ENCODE results near the gene SUSD3. TPM values are rescaled to one million over a fixed set of nuclear protein-coding genes. Genes with fewer than 3 reads are reported as not detected.

The SUSD3 gene
- total RNA-seq, 2 donors from 2014 or later, result 7.0 to 21.4 TPM

DNA sequence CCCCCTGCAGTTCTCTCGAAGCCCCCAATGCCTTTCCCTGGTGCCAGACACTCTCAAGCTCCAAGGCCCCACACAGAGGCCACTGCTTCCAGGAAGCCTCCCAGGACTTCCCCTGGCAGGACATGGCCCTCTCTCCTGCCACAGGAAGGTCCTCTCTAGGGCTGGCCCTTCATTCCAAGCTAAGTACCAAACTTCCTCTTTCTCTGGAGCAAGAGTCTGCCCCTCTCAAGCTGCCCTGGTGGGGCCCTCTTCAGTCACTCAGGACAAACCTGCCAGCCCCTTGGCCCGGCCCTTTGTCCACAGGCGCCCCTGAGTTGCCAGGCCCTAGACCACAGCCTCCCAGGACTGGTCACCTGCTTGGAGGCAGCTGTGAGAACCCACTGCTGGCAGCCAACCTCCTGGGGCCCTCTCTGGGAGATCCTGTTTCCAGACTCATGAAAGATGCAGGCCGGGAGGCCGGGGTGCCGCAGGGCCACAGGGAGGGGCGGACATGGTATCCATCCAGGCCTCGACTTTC is 69.0 kb downstream of the SUSD3 start:
- ATAC-seq (ENCODE audit: insufficient number of reproducible peaks, low FRiP score, low read depth), result no peak
- peaks cover 64 to 69% of the 10 kb centered on the region in 2 donors for H3K4me1 ChIP-seq (ENCODE audit: control insufficient read depth in 1 of 2, low read depth in 2 of 2)
- H3K36me3 ChIP-seq, result peaks cover 33% of the 10 kb centered on the region
- no peaks in the 10 kb centered on the region for H3K9me3 ChIP-seq
- peak; percentile 1 for DNase-seq (ENCODE audit: low spot score)
- peak overlapping the region; percentile 24 for H3K4me3 ChIP-seq
- H3K27me3 ChIP-seq (replicated peaks; ENCODE audit: insufficient read depth), result no peaks in the 10 kb centered on the region
- TF ChIP-seq, protein P1, sequence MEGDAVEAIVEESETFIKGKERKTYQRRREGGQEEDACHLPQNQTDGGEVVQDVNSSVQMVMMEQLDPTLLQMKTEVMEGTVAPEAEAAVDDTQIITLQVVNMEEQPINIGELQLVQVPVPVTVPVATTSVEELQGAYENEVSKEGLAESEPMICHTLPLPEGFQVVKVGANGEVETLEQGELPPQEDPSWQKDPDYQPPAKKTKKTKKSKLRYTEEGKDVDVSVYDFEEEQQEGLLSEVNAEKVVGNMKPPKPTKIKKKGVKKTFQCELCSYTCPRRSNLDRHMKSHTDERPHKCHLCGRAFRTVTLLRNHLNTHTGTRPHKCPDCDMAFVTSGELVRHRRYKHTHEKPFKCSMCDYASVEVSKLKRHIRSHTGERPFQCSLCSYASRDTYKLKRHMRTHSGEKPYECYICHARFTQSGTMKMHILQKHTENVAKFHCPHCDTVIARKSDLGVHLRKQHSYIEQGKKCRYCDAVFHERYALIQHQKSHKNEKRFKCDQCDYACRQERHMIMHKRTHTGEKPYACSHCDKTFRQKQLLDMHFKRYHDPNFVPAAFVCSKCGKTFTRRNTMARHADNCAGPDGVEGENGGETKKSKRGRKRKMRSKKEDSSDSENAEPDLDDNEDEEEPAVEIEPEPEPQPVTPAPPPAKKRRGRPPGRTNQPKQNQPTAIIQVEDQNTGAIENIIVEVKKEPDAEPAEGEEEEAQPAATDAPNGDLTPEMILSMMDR (IDR thresholded peaks at IDR 0.05), result no peak
- H3K27ac ChIP-seq, result peak overlapping the region; percentile 72 to 75

DNA sequence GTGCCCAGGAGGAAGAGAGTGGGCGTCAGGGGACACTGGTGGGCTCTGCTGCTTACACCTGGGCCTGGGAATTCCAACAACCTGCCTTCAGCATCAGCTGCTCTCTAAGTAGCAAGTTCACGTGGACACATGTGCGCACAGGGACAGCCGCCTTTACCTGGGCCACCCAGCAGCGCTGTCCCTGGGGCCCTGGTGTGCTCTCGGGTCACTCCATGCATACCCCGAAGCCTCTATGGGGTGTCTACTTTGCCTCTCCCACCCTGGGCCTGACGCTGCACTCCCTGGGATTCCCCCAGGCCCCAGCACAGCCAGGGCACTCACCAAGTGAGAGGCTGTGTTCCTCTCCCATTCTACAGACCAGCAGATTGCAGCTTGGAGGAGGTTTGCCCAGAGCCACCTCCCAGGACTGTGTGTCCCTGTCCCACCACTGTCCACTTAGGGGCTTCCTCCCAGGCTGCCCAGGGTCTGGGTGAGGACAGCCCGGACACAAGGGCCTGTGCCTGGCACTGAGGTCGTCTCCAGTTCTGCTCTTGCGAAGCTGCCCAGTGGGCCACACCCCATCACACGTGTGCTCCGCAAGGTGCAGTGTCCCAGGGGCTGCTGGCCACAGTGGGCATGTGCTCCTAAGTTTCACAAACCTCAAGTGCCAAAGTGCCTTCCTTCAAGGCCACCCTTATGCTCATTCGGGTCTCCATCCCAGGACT is 69.7 kb downstream of the SUSD3 start:
- Histone ChIP-seq H3K27ac (peak overlapping the region; percentile 72 to 75), H3K4me1 (ENCODE audit: control insufficient read depth in 1 of 2, low read depth in 2 of 2) (peaks cover 65 to 76% of the 10 kb centered on the region in 2 donors), H3K27me3 (replicated peaks; ENCODE audit: insufficient read depth) (no peaks in the 10 kb centered on the region), H3K9me3 (no peaks in the 10 kb centered on the region), H3K4me3 (no peak overlapping the region), H3K36me3 (peaks cover 26% of the 10 kb centered on the region)
- no peak for ATAC-seq (ENCODE audit: insufficient number of reproducible peaks, low FRiP score, low read depth)
- peak; percentile 0 for DNase-seq (ENCODE audit: low spot score)
- TF ChIP-seq, protein P1 (IDR thresholded peaks at IDR 0.05), result no peak

DNA sequence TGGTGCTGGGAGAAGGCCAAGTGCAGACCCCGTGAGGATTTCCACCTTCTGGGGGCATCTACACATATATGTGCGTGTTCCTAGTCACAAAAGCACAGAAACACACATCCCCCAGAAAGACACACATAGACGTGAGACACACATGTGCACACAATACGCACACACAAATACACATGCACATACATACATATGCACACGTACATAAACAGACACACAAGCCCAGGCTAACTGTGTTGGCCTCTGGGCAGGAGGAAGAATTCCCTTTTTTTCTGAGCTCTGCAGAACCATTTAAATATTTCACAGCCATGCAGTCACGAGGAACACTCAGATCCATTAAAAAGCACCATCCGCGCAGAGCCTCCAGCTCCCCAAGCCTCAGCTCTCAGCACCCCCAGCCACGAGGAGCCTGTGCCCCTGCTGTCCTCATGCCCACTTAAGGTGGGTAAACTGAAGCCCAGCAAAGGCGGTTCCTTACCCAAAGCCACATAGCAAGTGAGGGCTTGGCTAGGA is 70.3 kb downstream of the SUSD3 start:
- peak overlapping the region in 1 of 2 donors; percentile 96 for H3K27ac ChIP-seq

DNA sequence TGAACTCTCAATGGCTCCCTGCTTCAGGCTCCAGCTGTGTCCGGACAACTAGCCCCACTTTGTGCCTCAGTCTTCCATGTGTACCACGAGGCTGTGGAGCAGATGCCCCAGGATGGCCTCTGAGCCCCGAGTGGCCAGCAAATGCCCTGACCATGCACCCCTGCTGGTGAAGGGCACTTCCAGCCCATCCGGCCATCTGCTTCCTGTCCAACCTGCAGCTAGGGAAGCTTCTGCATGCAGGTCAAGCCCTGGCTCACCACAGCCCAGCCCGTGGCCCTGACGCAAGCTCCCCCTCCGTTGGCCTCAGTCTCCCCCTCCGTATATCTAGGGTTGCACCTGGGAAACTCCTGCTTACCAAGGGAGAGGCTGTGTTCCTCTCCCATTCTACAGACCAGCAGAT is 70.8 kb downstream of the SUSD3 start:
- Histone ChIP-seq H3K4me3 (no peak overlapping the region), H3K36me3 (peaks cover 14% of the 10 kb centered on the region), H3K9me3 (no peaks in the 10 kb centered on the region), H3K27me3 (replicated peaks; ENCODE audit: insufficient read depth) (no peaks in the 10 kb centered on the region), H3K27ac (peak overlapping the region; percentile 59 to 96), H3K4me1 (ENCODE audit: control insufficient read depth in 1 of 2, low read depth in 2 of 2) (peaks cover 65 to 77% of the 10 kb centered on the region in 2 donors)
- ATAC-seq (ENCODE audit: insufficient number of reproducible peaks, low FRiP score, low read depth) (no peak), DNase-seq (ENCODE audit: low spot score) (peak; percentile 1)
- TF ChIP-seq, protein P1 (IDR thresholded peaks at IDR 0.05), result no peak

More for the DNA sequence above, 70.3 kb downstream of the SUSD3 start:
- Histone ChIP-seq H3K36me3 (peaks cover 19% of the 10 kb centered on the region), H3K9me3 (no peaks in the 10 kb centered on the region), H3K4me3 (no peak overlapping the region), H3K27me3 (replicated peaks; ENCODE audit: insufficient read depth) (no peaks in the 10 kb centered on the region), H3K4me1 (ENCODE audit: control insufficient read depth in 1 of 2, low read depth in 2 of 2) (peaks cover 65 to 77% of the 10 kb centered on the region in 2 donors)
- TF ChIP-seq, protein P1 (IDR thresholded peaks at IDR 0.05), result no peak
- DNase-seq (ENCODE audit: low spot score) (peak; percentile 1), ATAC-seq (ENCODE audit: insufficient number of reproducible peaks, low FRiP score, low read depth) (no peak)

DNA sequence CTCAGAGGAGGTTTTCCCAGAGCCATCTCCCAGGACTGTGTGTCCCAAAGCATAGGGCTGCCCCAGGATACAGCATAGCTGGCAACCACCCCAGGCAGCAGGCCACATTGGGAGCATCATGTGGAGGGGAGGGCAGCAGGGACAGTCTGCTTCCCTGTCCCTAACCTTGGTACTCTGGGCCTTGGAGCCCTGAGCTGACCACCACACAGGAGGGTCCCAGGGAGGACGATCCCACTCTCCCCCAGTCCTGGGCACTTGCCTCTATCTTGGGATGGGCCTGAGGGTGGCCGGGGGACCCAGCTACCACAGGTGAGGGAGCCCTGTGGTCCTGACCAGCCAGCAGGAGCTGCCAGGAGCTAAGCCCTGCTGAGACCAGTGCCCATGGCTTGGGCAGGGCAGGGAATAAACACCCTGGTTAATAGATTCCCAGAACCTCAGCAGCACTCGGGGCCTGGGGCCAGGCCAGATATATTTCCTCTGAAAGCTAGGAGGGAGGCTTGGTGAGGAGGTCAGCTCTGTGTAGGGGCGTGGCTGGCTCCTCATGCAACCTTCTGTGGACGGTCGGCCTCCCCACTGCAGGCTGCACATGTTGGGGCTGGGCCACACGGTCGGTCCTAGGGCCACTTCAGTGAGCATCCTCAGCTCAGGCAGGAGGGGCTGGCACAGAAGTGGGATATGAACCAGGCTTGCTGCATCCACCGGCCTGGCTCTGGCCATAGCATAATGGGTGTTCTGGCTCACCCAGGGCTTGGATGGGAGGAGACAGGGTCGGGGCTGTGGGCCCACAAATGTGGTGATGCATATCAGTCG is 71.4 kb downstream of the SUSD3 start:
- TF ChIP-seq, protein P1 (IDR thresholded peaks at IDR 0.05), result no peak
- no peaks in the 10 kb centered on the region for H3K27me3 ChIP-seq (replicated peaks; ENCODE audit: insufficient read depth)
- peak overlapping the region; percentile 79 for H3K4me3 ChIP-seq
- peaks cover 65 to 83% of the 10 kb centered on the region in 2 donors for H3K4me1 ChIP-seq (ENCODE audit: control insufficient read depth in 1 of 2, low read depth in 2 of 2)
- H3K9me3 ChIP-seq, result no peaks in the 10 kb centered on the region
- ATAC-seq (ENCODE audit: insufficient number of reproducible peaks, low FRiP score, low read depth) (no peak), DNase-seq (ENCODE audit: low spot score) (no peak)
- peak overlapping the region; percentile 59 to 96 for H3K27ac ChIP-seq
- peaks cover 8% of the 10 kb centered on the region for H3K36me3 ChIP-seq
